ENCODE results near the gene SLC6A3.

DNA sequence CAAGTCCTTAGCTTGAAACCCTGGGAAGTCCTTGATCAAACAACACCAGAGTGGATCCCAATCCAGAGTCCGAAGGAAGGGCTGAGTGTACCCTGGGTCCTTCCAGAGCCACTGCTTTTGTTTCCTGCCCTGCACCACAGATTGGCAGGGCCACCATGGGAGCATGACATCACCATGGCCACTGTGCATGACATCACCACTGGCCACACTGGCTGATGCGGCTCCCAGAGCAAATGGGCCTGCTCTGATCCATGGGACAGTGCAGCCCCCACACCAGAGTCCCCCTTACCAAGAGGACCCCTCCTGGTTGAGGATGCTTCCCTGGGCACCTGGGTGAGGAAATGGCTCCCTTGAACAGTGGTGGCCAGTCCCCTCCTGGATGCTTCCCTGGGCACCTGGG, 9.9 kb downstream of the SLC6A3 start:
- TF ChIP-seq FOXA1 (IDR thresholded peaks at IDR 0.05) (no peak), FOXM1 (IDR thresholded peaks at IDR 0.05; ENCODE audit: borderline replicate concordance) (no peak)
- TF ChIP-seq, protein P1, sequence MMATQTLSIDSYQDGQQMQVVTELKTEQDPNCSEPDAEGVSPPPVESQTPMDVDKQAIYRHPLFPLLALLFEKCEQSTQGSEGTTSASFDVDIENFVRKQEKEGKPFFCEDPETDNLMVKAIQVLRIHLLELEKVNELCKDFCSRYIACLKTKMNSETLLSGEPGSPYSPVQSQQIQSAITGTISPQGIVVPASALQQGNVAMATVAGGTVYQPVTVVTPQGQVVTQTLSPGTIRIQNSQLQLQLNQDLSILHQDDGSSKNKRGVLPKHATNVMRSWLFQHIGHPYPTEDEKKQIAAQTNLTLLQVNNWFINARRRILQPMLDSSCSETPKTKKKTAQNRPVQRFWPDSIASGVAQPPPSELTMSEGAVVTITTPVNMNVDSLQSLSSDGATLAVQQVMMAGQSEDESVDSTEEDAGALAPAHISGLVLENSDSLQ (IDR thresholded peaks at IDR 0.05) = no peak

Measured in HEK293T (cell line).